BE2C (cell line): ENCODE measurements around the gene GABRE.

Source experiments
- DNase-seq: peaks from one replicate; pipeline ENCODE4 v3.0.0-alpha.2; 2020
- H3K27me3 ChIP-seq: fragments of 250-450 bp; sonication (Bioruptor Pico); 2 replicates; pipeline ENCODE4 v1.5.1; 2020; ENCODE audit warnings: mild to moderate bottlenecking
- H3K36me3 ChIP-seq: fragments of 250-450 bp; sonication (Bioruptor Pico); 2 replicates; pipeline ENCODE4 v1.5.1; 2020; ENCODE audit warnings: mild to moderate bottlenecking
- H3K4me1 ChIP-seq: fragments of 250-450 bp; sonication (Bioruptor Pico); 2 replicates; pipeline ENCODE4 v1.5.1; 2020
- H3K4me3 ChIP-seq: 2 replicates; pipeline ENCODE4 v1.5.1; 2011; ENCODE audit warnings: low read depth, low read length
- H3K9me3 ChIP-seq: fragments of 250-450 bp; sonication (Bioruptor Pico); 2 replicates; pipeline ENCODE4 v1.5.1; 2020
- CTCF ChIP-seq: IDR thresholded peaks from 2 replicates; pipeline ENCODE4 v1.5.1; 2012; ENCODE audit warnings: mild to moderate bottlenecking, low read depth, low read length

The GABRE gene

GRCh38 chrX:151923648-151924047, 50.8 kb downstream of the GABRE start:
- no peak overlapping the region for H3K4me3 ChIP-seq
- DNase-seq, result no peak

GRCh38 chrX:151922692-151923091, 51.8 kb downstream of the GABRE start:
- Histone ChIP-seq H3K4me3 (no peak overlapping the region), H3K9me3 (no peaks in the 10 kb centered on the region), H3K36me3 (no peaks in the 10 kb centered on the region), H3K4me1 (no peaks in the 10 kb centered on the region), H3K27me3 (no peaks in the 10 kb centered on the region)
- TF ChIP-seq CTCF, result no peak
- DNase-seq, result no peak

More at GRCh38 chrX:151923648-151924047, 50.8 kb downstream of the GABRE start:
- H3K9me3 ChIP-seq, result no peaks in the 10 kb centered on the region
- no peaks in the 10 kb centered on the region for H3K27me3 ChIP-seq
- H3K4me1 ChIP-seq, result no peaks in the 10 kb centered on the region
- H3K36me3 ChIP-seq, result no peaks in the 10 kb centered on the region
- TF ChIP-seq CTCF, result no peak

- Histone ChIP-seq H3K27me3 (no peaks in the 10 kb centered on the region), H3K4me3 (no peak overlapping the region), H3K36me3 (no peaks in the 10 kb centered on the region), H3K4me1 (no peaks in the 10 kb centered on the region), H3K9me3 (no peaks in the 10 kb centered on the region)
- no peak for DNase-seq
- TF ChIP-seq CTCF, result no peak
Measured at GRCh38 chrX:151921866-151922265, 52.6 kb downstream of the GABRE start.

- Histone ChIP-seq H3K36me3 (no peaks in the 10 kb centered on the region), H3K4me1 (no peaks in the 10 kb centered on the region), H3K4me3 (no peak overlapping the region), H3K27me3 (no peaks in the 10 kb centered on the region), H3K9me3 (no peaks in the 10 kb centered on the region)
- no peak for TF ChIP-seq CTCF
- no peak for DNase-seq
Measured at GRCh38 chrX:151921292-151921691, 53.2 kb downstream of the GABRE start.

GRCh38 chrX:151920530-151920929, 53.9 kb downstream of the GABRE start:
- H3K27me3 ChIP-seq, result no peaks in the 10 kb centered on the region
- H3K9me3 ChIP-seq, result no peaks in the 10 kb centered on the region
- no peak overlapping the region for H3K4me3 ChIP-seq
- TF ChIP-seq CTCF, result no peak
- H3K4me1 ChIP-seq, result no peaks in the 10 kb centered on the region
- no peak for DNase-seq
- no peaks in the 10 kb centered on the region for H3K36me3 ChIP-seq

GRCh38 chrX:151920101-151920500, 54.4 kb downstream of the GABRE start:
- DNase-seq, result no peak
- H3K4me1 ChIP-seq, result no peaks in the 10 kb centered on the region
- H3K36me3 ChIP-seq, result no peaks in the 10 kb centered on the region
- H3K27me3 ChIP-seq, result no peaks in the 10 kb centered on the region
- H3K4me3 ChIP-seq, result no peak overlapping the region
- no peaks in the 10 kb centered on the region for H3K9me3 ChIP-seq
- TF ChIP-seq CTCF, result no peak
